Upper lobe of left lung (tissue), 4 donors: Measurements from ENCODE around the gene KDM8.

Experiments used
- POLR2A ChIP-seq, 4 donors: fragments of 450-650 bp; IDR thresholded peaks; one replicate each; pipeline ENCODE4 v1.5.1; 2016 to 2017; ENCODE audit warnings: antibody characterized with exemption in 4 of 4, mild to moderate bottlenecking in 2 of 4
- TF ChIP-seq, protein P1 (sequence below), 6 experiments: fragments of 450-650 bp in 4 of 6; fragments of 200-600 bp in 2 of 6; sonication (generic) in 2 of 6; IDR thresholded peaks; one replicate each; pipeline ENCODE4 v1.5.1; 2016 to 2019; ENCODE audit warnings: antibody characterized with exemption in 6 of 6

- no peak for TF ChIP-seq POLR2A (IDR thresholded peaks at IDR 0.05)
- TF ChIP-seq, protein P1, sequence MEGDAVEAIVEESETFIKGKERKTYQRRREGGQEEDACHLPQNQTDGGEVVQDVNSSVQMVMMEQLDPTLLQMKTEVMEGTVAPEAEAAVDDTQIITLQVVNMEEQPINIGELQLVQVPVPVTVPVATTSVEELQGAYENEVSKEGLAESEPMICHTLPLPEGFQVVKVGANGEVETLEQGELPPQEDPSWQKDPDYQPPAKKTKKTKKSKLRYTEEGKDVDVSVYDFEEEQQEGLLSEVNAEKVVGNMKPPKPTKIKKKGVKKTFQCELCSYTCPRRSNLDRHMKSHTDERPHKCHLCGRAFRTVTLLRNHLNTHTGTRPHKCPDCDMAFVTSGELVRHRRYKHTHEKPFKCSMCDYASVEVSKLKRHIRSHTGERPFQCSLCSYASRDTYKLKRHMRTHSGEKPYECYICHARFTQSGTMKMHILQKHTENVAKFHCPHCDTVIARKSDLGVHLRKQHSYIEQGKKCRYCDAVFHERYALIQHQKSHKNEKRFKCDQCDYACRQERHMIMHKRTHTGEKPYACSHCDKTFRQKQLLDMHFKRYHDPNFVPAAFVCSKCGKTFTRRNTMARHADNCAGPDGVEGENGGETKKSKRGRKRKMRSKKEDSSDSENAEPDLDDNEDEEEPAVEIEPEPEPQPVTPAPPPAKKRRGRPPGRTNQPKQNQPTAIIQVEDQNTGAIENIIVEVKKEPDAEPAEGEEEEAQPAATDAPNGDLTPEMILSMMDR (IDR thresholded peaks at IDR 0.05): no peak
These were observed 9.9 kb upstream of the KDM8 start for GRCh38 chr16:27193300-27193990.
